ENCODE measurements around the gene LIN37.
"Not testable (repeated sequence)": the region's sequence is repeated elsewhere in the genome, so short reads cannot be mapped to it uniquely, and the experiment has no call there.

LIN37 gene

DNA sequence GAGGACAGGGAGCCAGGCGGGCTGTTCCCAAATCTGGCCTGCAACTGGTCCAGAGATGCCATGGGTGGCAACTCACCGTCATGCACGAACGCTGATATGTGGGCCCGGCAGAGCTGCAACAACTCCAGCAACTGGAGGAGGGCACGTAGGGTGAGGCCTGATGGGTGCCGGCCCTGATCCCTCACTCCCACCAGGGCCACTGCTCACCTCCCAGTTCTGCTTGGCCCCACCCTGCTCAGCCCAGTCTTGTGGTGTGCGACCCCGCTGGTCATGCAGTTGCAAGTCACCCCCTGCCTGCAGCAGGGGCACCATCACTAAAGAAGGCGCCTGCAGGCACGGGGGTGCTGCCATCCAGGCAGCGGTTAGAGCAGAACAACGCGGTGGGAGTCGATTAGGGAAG is 43.9 kb downstream of the LIN37 start:
- DNase-seq = no peak

GRCh38 chr19:35792888-35793287 is 44.5 kb downstream of the LIN37 start:
- DNase-seq = no peak

- no peak for DNase-seq
Observed at GRCh38 chr19:35793381-35794165, 45.2 kb downstream of the LIN37 start.

- DNase-seq = not testable (repeated sequence)
Observed at GRCh38 chr19:35795564-35795963, 47.2 kb downstream of the LIN37 start.

DNA sequence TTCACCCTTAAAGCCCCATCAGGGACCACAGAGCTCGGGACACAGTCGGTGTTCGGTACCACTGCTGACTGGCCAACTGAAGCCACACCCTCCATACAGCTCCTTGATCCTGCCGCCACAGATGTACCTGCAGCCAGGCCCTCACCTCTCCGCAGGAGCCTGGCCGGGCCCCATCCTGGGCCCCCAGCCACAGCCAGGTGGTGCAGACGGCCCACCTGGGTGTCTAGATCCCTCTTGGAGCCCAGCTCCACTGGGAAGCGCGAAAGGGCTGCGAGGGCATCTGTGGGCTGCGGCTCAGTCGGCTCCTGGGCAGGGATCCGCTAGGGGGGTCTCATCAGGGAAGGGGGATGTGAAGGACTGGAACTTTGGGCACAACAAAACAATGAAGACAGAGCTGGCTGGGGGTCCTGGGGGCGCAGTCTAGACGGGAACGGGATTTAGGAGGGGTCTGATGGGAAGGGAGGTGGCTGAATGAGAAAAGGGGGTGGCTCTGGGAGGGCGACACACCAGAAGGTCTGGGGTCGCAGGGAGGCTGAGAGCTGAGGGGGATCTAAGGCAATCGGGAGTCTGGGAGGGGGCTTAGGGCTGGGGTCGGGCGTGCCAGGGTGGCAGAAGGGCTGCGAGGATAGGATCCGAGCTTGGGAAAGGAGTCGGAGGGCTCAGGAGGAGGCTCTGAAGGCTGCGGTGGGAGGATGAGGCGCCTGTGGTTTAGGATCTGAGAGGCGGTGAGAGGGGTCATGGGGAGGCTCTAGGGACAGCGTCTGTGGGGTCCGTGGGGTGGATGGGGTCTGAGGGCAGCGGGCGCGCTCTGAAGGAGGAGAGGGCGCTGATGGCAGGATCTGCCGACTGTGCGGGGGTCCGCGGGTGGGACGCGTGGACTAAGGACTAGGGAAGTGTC is 48.5 kb downstream of the LIN37 start:
- DNase-seq = no peak

GRCh38 chr19:35797663-35798062 is 49.3 kb downstream of the LIN37 start:
- no peak for DNase-seq

DNA sequence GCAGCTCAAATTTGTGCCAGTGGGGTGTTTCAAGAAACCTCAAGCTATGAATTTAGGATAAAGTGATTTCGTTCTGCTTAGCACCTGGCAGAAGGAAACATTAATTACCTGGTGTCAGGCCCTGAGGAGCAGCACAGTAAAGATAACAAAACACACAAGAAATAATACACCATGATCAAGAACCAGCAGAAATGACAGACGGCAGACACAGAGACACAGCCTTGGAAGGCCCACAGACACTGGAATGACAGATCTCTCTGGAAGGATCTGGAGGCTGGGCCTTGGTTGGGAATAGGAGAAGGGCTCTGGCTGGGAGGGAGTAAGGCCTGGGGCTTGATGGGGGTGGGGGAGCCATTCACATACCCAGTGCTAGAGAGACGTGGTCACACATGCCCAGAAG is 53.5 kb downstream of the LIN37 start:
- DNase-seq = no peak

Measured in MV-4-11 (cell line).